ENCODE measurements around the gene ZNF709.
A peak's percentile ranks its signal among the peaks of the same experiment; 100 is the strongest.
"Not testable (repeated sequence)": the region's sequence is repeated elsewhere in the genome, so short reads cannot be mapped to it uniquely, and the experiment has no call there.

Gene ZNF709

GRCh38 chr19:12450844-12451243 is 33.8 kb downstream of the ZNF709 start:
- DNase-seq: no peak
- Histone ChIP-seq H4K20me1 (ENCODE audit: insufficient read depth, low read length) (no peaks in the 10 kb centered on the region), H3K27ac (ENCODE audit: low read length) (no peak overlapping the region), H3K9me2 (replicated peaks; ENCODE audit: insufficient read depth, low read length) (no peaks in the 10 kb centered on the region), H3K9me3 (replicated peaks; ENCODE audit: insufficient read depth, low read length) (no peaks in the 10 kb centered on the region), H3K4me3 (ENCODE audit: low read length) (no peak overlapping the region), H3K36me3 (replicated peaks; ENCODE audit: insufficient read depth, low read length) (no peaks in the 10 kb centered on the region), H3F3A (ENCODE audit: insufficient read depth, low read length) (no peaks in the 10 kb centered on the region), H3K9ac (ENCODE audit: low read length) (no peak overlapping the region), H3K27me3 (replicated peaks; ENCODE audit: insufficient read depth, low read length) (no peaks in the 10 kb centered on the region), H2AFZ (ENCODE audit: low read length) (no peak overlapping the region), H3K4me2 (ENCODE audit: low read depth, low read length) (no peak overlapping the region), H3K4me1 (ENCODE audit: low read length) (no peaks in the 10 kb centered on the region), H3K79me2 (ENCODE audit: low read length) (no peaks in the 10 kb centered on the region)
- TF ChIP-seq EZH2 (optimal IDR thresholded peaks at IDR 0.05; ENCODE audit: low read depth, low read length): no peak
- no peak for TF ChIP-seq EZH2phosphoT487 (IDR thresholded peaks at IDR 0.05; ENCODE audit: low read length)
- no peak for TF ChIP-seq CTCF (IDR thresholded peaks at IDR 0.05; ENCODE audit: low read length)

- no peaks in the 10 kb centered on the region for H3K27me3 ChIP-seq (replicated peaks; ENCODE audit: insufficient read depth, low read length)
- no peak overlapping the region for H3K27ac ChIP-seq (ENCODE audit: low read length)
- H3K9me2 ChIP-seq (replicated peaks; ENCODE audit: insufficient read depth, low read length): no peaks in the 10 kb centered on the region
- H3K4me1 ChIP-seq (ENCODE audit: low read length): no peaks in the 10 kb centered on the region
- no peaks in the 10 kb centered on the region for H3K36me3 ChIP-seq (replicated peaks; ENCODE audit: insufficient read depth, low read length)
- H3K4me3 ChIP-seq (ENCODE audit: low read length): no peak overlapping the region
- H3K79me2 ChIP-seq (ENCODE audit: low read length): no peaks in the 10 kb centered on the region
- TF ChIP-seq EZH2 (optimal IDR thresholded peaks at IDR 0.05; ENCODE audit: low read depth, low read length) (no peak), EZH2phosphoT487 (IDR thresholded peaks at IDR 0.05; ENCODE audit: low read length) (no peak), CTCF (IDR thresholded peaks at IDR 0.05; ENCODE audit: low read length) (no peak)
- no peaks in the 10 kb centered on the region for H3K9me3 ChIP-seq (replicated peaks; ENCODE audit: insufficient read depth, low read length)
- H4K20me1 ChIP-seq (ENCODE audit: insufficient read depth, low read length): no peaks in the 10 kb centered on the region
- H3K9ac ChIP-seq (ENCODE audit: low read length): no peak overlapping the region
- no peak for DNase-seq
- H3F3A ChIP-seq (ENCODE audit: insufficient read depth, low read length): no peaks in the 10 kb centered on the region
- no peak overlapping the region for H2AFZ ChIP-seq (ENCODE audit: low read length)
- no peak overlapping the region for H3K4me2 ChIP-seq (ENCODE audit: low read depth, low read length)
Observed at GRCh38 chr19:12448808-12449207, 35.8 kb downstream of the ZNF709 start.

- Histone ChIP-seq H3K4me3 (ENCODE audit: low read length) (peak within 1 kb of the TSS; percentile 90), H3K9ac (ENCODE audit: low read length) (peak within 1 kb of the TSS; percentile 68; the same call in 1 of the 2 replicates), H3K79me2 (ENCODE audit: low read length) (peaks cover 10% of the 10 kb centered on the region), H3K36me3 (replicated peaks; ENCODE audit: insufficient read depth, low read length) (no peaks in the 10 kb centered on the region), H3K9me2 (replicated peaks; ENCODE audit: insufficient read depth, low read length) (no peaks in the 10 kb centered on the region), H4K20me1 (ENCODE audit: insufficient read depth, low read length) (no peaks in the 10 kb centered on the region), H3K27me3 (replicated peaks; ENCODE audit: insufficient read depth, low read length) (no peaks in the 10 kb centered on the region), H3K4me2 (ENCODE audit: low read depth, low read length) (peak within 1 kb of the TSS; percentile 77), H3K9me3 (replicated peaks; ENCODE audit: insufficient read depth, low read length) (no peaks in the 10 kb centered on the region), H3F3A (ENCODE audit: insufficient read depth, low read length) (peaks cover 7% of the 10 kb centered on the region; the same call in 1 of the 2 replicates), H3K4me1 (ENCODE audit: low read length) (0 out of 2 replicates have a peak, but pooled peaks cover 3% of the 10 kb centered on the region), H2AFZ (ENCODE audit: low read length) (peak within 1 kb of the TSS; percentile 73), H3K27ac (ENCODE audit: low read length) (peak within 1 kb of the TSS; percentile 72; the same call in 1 of the 2 replicates)
- DNase-seq: peak; percentile 98
- TF ChIP-seq EZH2 (optimal IDR thresholded peaks at IDR 0.05; ENCODE audit: low read depth, low read length) (no peak), EZH2phosphoT487 (IDR thresholded peaks at IDR 0.05; ENCODE audit: low read length) (no peak), CTCF (IDR thresholded peaks at IDR 0.05; ENCODE audit: low read length) (no peak)
Observed at GRCh38 chr19:12440541-12441316, 43.9 kb downstream of the ZNF709 start, which contains the start of gene ZNF443. Gene ZNF443 (minus strand): TSS chr19:12441021. CDS start chr19:12440914, 107 bp downstream.

DNA sequence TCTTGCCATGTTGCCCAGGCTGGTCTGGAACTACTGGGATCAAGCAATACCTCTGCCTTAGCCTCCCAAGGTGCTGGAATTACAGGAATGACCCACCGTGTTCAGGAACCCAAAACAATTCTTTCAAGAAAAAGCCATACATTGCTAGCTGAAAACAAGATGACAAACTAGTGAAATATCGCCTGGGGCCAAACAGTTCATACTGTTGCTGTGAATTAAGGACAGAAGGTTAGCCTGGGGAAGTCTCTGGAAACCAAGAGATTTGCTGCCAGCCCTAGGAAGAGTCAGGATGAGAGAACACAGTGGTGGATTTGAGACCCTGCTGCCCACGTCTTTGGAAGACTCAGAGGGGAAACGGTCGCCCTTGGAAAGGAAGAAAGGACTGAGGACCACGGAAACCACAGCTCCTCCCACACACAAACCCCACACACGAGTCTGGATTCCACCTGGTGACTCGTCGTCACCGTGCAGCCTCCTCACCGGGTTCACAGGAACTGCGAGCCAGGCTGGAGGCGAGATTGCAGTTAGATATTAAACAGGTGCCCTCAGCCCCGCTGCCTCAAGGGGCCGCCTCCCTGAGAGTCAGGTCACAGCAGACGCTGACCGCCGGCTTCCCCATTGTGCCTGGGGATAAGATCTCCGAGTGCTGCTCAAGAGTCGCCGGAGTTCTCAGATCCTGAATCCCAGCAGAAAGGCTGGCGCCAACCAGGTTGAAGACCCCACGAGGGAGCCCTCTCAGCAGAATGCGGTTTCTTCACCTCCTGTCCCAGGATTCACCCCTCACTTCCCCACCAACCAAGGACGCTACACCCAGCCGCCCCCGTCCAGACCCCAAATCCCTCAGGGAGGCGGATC is 44.7 kb downstream of the ZNF709 start:
- H3K9me3 ChIP-seq (replicated peaks; ENCODE audit: insufficient read depth, low read length); H3F3A ChIP-seq (ENCODE audit: insufficient read depth, low read length); H3K27me3 ChIP-seq (replicated peaks; ENCODE audit: insufficient read depth, low read length); H3K36me3 ChIP-seq (replicated peaks; ENCODE audit: insufficient read depth, low read length); H4K20me1 ChIP-seq (ENCODE audit: insufficient read depth, low read length); H3K4me1 ChIP-seq (ENCODE audit: low read length); H3K9me2 ChIP-seq (replicated peaks; ENCODE audit: insufficient read depth, low read length): not testable (repeated sequence)
- peaks cover 10% of the 10 kb centered on the region for H3K79me2 ChIP-seq (ENCODE audit: low read length)
- H2AFZ ChIP-seq (ENCODE audit: low read length): peak overlapping the region; percentile 73; the same call in 1 of the 2 replicates
- peak; percentile 21 for DNase-seq
- peak overlapping the region; percentile 77 for H3K4me2 ChIP-seq (ENCODE audit: low read depth, low read length)
- H3K4me3 ChIP-seq (ENCODE audit: low read length): peak overlapping the region; percentile 90
- peak overlapping the region; percentile 68; the same call in 1 of the 2 replicates for H3K9ac ChIP-seq (ENCODE audit: low read length)
- H3K27ac ChIP-seq (ENCODE audit: low read length): peak overlapping the region; percentile 72; the same call in 1 of the 2 replicates

GRCh38 chr19:12430726-12431299 is 53.8 kb downstream of the ZNF709 start:
- not testable (repeated sequence) for H3K27ac ChIP-seq (ENCODE audit: low read length); H3K79me2 ChIP-seq (ENCODE audit: low read length); H3K4me1 ChIP-seq (ENCODE audit: low read length); H3K9me3 ChIP-seq (replicated peaks; ENCODE audit: insufficient read depth, low read length); H3K36me3 ChIP-seq (replicated peaks; ENCODE audit: insufficient read depth, low read length); H2AFZ ChIP-seq (ENCODE audit: low read length); DNase-seq; H3F3A ChIP-seq (ENCODE audit: insufficient read depth, low read length); H3K27me3 ChIP-seq (replicated peaks; ENCODE audit: insufficient read depth, low read length); H3K4me2 ChIP-seq (ENCODE audit: low read depth, low read length); H3K4me3 ChIP-seq (ENCODE audit: low read length); H4K20me1 ChIP-seq (ENCODE audit: insufficient read depth, low read length); H3K9me2 ChIP-seq (replicated peaks; ENCODE audit: insufficient read depth, low read length); H3K9ac ChIP-seq (ENCODE audit: low read length)

Measured in MM.1S (cell line).